HPDE6-E6E7 (cell line): Measurements from ENCODE around the gene FSD2.
A peak's percentile ranks its signal among the peaks of the same experiment; 100 is the strongest.
"Not testable (repeated sequence)": the region's sequence is repeated elsewhere in the genome, so short reads cannot be mapped to it uniquely, and the experiment has no call there.

Experiments
- DNase-seq: peaks from one replicate; pipeline ENCODE4 v3.0.0; 2011; ENCODE audit warnings: missing footprints; ENCODE audit errors: extremely low spot score

FSD2 gene

GRCh38 chr15:82737975-82738374, 67.9 kb downstream of the FSD2 start:
- DNase-seq = no peak

DNA sequence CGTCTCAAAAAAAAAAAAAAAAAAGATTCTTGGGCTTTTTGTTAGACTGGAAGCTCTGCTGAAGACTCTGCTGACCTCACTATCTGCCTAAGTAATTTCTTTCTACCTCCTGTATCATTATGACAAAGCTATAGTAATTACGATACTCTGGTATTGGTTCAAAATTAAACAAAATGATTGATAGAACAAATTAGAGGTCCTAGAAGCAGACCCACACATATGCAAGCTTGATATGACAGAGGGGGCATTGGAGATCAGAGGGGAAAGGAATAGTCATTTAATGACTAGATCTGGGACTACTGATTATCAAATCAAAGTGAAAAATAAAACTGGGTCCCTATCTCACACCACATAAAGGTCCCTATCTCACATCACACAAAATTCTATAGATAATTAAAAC, 74.3 kb downstream of the FSD2 start:
- no peak for DNase-seq

DNA sequence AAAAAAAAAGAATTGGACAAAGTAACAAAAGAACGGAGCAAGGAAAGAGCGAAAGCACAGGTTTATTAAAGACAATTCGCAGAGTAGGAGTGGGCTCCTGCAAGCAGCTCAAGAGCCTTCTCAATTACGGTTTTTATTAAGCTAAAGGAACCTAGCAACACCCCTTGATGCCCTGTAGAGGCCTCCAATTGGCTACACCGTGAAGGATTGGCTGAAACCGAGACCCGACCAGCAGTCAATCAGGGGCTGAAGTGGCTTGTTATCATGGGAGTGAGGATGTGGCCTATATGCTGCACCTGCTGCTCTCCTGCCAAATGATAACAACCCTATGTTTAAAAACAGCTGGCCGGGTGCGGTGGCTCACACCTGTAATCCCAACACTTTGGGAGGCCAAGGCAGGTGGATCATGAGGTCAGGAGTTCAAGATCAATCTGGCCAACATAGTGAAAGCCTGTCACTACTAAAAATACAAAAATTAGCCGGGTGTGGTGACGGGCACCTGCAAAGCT, 75.8 kb downstream of the FSD2 start:
- no peak for DNase-seq

DNA sequence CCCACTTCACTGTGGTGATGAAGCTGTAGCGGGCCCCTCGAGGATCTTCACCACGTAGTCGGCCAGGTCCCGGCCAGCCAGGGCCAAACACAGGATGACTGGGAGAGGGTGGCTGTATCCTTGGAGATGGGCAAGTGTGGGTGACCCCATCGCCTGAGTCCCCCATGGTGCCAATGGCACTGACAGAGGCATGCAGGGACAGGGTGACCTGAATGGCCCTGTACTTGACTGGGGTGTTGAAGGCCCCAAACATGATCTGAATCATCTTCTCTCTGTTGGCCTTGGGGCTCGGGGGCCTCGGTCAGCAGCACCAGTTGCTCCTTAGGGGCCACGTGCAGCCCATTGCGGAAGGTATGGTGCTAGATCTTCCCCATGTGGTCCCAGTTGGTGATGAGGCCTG, 79.1 kb downstream of the FSD2 start:
- no peak for DNase-seq

DNA sequence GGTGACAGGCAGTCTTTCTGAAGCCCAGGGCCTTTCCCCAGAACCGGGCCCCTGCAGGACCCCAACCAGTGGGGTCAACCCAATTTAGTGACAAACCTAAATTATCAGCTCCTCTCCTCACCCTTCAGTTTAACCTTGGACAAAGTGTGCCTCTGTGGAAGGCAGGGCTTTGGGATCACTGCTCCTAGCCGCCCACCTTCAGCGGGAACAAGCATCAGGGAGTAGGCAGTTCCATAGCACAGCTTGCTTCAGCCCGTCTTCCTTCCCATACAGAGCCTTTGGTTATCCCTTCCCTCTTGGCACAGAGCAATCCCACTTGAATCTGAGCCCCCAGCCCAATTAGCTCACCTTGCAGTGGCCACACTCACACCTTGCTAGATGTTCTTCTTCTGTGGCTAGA, 90.9 kb downstream of the FSD2 start:
- no peak for DNase-seq

DNA sequence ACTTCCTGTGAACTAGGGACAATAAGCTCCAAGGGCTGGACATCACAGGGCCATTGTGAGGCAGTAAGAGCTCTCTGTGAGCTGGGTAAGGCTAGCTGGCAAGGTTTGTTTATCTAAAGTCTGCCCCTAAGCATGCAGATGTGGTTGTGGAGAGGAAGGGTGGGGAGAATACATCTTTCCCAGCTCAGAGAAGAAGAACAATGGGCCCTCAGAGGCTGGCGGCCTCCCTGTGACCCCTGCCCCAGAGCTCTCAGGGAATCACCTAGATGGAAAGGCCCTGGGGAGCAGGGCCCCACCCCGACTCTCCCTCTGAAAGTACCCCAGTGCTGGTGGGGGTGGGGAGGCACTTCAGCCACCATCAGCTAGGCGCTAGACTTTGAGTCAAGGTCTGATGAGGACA, 91.9 kb downstream of the FSD2 start:
- DNase-seq = no peak

DNA sequence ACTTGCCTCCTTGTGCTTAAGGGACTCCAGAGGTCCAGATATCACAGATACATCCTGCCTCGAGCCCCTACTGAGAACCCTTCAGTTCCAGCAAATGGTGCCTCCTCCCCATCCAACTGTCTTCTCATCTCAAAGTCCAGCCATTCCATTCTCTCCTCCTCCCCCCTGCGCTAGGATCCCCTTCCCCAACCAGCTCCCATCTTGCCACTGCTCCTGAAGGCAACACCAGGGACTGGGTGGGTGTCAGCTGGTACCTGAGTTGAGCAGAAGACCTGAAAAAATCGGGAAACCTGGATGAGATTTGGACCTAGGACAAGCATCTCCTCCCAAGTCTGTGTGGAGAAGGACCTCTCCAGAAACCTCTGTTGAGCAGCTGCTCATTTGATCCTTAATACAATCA, 93.8 kb downstream of the FSD2 start:
- DNase-seq = no peak

DNA sequence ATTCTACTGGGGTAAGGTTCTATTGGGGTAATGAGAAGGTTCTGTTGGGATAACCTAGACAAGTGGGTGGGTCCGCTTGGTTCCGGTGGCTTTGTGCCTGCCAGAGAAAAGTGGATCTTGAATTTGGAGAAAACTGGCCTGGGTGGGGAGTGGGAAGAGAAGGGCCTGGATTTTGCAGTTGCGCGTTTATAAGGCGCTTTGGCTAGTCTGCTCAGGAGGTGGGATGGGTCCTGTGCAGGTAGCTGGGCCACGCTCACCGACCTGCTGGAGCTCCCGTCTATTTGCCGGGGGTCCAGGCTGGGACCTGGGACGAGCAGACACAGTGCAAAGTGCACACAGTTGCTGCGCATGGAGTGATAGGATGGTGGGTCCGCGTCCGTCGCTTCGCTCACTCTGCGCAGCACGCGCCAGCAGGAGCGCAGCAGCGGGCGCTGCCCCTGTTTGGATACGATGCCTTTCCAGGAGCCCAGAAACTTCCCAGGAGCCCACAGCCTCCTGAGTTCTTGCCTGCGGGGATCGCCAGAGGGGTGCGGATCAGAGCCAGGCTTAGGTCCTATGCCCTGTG, 94.9 kb downstream of the FSD2 start:
- no peak for DNase-seq

DNA sequence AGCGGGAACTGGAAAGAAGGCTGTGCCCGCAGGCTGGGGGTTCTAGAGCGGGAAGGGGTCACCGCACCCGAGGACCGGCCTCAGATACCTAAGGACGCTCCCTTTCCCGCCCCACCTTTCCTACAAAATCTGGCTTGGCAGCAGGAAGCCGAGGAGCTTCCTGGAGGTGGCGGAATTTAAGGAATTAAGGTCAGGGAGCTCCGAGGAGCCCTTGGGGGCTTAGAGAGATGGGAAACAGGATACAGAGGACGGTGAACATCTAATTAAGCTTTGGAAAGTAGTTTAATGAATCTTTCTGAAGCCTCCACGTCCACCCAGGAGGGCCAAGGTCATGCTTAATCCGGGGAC, 95.7 kb downstream of the FSD2 start:
- no peak for DNase-seq

DNA sequence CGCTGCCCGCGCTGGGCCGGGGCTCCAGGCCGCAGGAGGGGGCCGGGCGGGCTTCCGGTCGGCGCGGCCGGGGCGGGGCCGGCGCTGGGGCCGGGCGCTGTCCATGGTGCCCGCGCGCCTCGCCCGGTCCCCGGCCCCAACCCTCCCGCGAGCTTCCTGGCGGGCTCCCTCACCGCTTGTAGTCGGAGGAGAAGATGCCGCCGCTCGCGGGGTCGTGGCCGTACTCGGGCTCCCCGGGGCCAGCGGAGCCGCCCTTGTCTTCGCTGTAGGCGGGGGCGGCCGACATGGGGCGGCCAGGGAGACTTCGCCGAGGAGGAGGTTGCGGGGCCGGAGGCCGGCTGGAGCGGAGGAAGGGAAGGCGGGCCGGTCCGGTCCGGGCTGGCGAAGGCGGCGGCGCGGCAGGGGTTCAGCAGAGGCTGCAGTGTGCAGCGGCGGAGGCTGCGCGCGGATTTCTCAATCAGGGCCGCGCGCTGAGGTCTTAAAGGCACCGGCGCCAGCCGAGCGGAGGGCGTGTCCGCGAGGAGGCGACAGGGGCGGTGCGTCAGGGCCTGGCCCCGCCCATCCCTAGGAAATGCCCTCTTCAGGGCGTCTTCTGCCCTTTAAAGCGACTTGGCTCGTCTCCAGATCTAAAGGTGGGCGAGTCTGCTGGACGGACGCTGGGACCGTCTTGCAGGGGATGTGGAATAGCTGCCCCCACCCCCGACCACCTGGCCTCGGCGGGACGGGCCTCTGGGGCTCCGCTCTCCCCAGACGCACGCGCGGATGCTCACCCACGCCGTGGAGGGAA, 96.3 kb downstream of the FSD2 start, which contains the start of gene AP3B2:
Gene AP3B2, minus strand, starts transcription at position 455 of the 787 bp plus-strand sequence. Its CDS starts 169 bp downstream, at position 286.
- peak; percentile 68 for DNase-seq

- DNase-seq = no peak
These were observed 96.8 kb downstream of the FSD2 start for GRCh38 chr15:82709081-82709420.

- DNase-seq = not testable (repeated sequence)
These were observed 100.0 kb downstream of the FSD2 start for GRCh38 chr15:82705856-82706255.
